HepG2 (cell line): ENCODE measurements around the gene SYNGR4. TPM values are rescaled to one million over a fixed set of nuclear protein-coding genes. Genes with fewer than 3 reads are reported as not detected.
A peak's percentile ranks its signal among the peaks of the same experiment; 100 is the strongest.

Source experiments
- ATF1 ChIP-seq: IDR thresholded peaks from 2 replicates; pipeline ENCODE4 v1.6.1; 2016; ENCODE audit warnings: mild to moderate bottlenecking, control low read depth
- CAMTA2 ChIP-seq: sonication (generic); formaldehyde crosslinking; IDR thresholded peaks from 2 replicates; pipeline ENCODE4 v1.4.0; 2020; ENCODE audit warnings: mild to moderate bottlenecking, missing genetic modification reagents, borderline replicate concordance
- CBX2 ChIP-seq, 2 experiments: fragments of 200-600 bp in 1 of 2; sonication (generic); formaldehyde crosslinking in 1 of 2; IDR thresholded peaks; 2 replicates each; pipeline versions ENCODE4 v1.7.0 to v1.8.1; 2018 to 2022; ENCODE audit warnings: low read depth in 2 of 2, low read length in 1 of 2, mild to moderate bottlenecking in 1 of 2, missing genetic modification reagents in 1 of 2
- CC2D1A ChIP-seq: sonication (generic); formaldehyde crosslinking; IDR thresholded peaks from 2 replicates; pipeline ENCODE4 v1.8.1; 2023; ENCODE audit warnings: mild to moderate bottlenecking, missing genetic modification reagents
- ELF4 ChIP-seq: sonication (generic); formaldehyde crosslinking; IDR thresholded peaks from 2 replicates; pipeline ENCODE4 v1.5.0; 2020; ENCODE audit warnings: missing genetic modification reagents, mild to moderate bottlenecking, moderate library complexity, borderline replicate concordance
- FOXP1 ChIP-seq, 2 experiments: fragments of 450-650 bp in 1 of 2; IDR thresholded peaks; 2 replicates each; pipeline ENCODE4 v1.6.1; 2017 to 2018; ENCODE audit warnings: antibody characterized with exemption in 1 of 2
- GLI4 ChIP-seq: sonication (generic); formaldehyde crosslinking; IDR thresholded peaks from 2 replicates; pipeline ENCODE4 v1.5.1; 2020; ENCODE audit warnings: missing genetic modification reagents, mild to moderate bottlenecking, moderate library complexity, borderline replicate concordance
- HNF4A ChIP-seq: sonication (generic); formaldehyde crosslinking; IDR thresholded peaks from 2 replicates; pipeline ENCODE4 v1.4.0; 2020; ENCODE audit warnings: missing genetic modification reagents
- IRF1 ChIP-seq: sonication (generic); formaldehyde crosslinking; IDR thresholded peaks from 2 replicates; pipeline ENCODE4 v1.4.0; 2020; ENCODE audit warnings: low read depth, mild to moderate bottlenecking, missing genetic modification reagents
- KLF11 ChIP-seq: IDR thresholded peaks from 2 replicates; pipeline ENCODE4 v1.6.1; 2016; ENCODE audit warnings: missing compliant biosample characterization
- MIXL1 ChIP-seq: IDR thresholded peaks from 2 replicates; pipeline ENCODE4 v1.6.1; 2016
- NFE2L1 ChIP-seq: sonication (generic); formaldehyde crosslinking; IDR thresholded peaks from 2 replicates; pipeline ENCODE4 v1.4.0; 2020; ENCODE audit warnings: missing genetic modification reagents, mild to moderate bottlenecking, borderline replicate concordance
- NFYC ChIP-seq: IDR thresholded peaks from 2 replicates; pipeline ENCODE4 v1.6.1; 2016; ENCODE audit warnings: missing genetic modification reagents, missing compliant biosample characterization
- NR2F6 ChIP-seq, 2 experiments: IDR thresholded peaks; 2 replicates each; pipeline ENCODE4 v1.6.1; 2016; ENCODE audit warnings: antibody characterized with exemption in 1 of 2, mild to moderate bottlenecking in 1 of 2
- PHB2 ChIP-seq: fragments of 450-650 bp; IDR thresholded peaks from 2 replicates; pipeline ENCODE4 v1.6.1; 2018; ENCODE audit not compliant: partially characterized antibody
- PREB ChIP-seq: sonication (generic); formaldehyde crosslinking; IDR thresholded peaks from 2 replicates; pipeline ENCODE4 v1.4.0; 2020; ENCODE audit warnings: missing genetic modification reagents
- RFX1 ChIP-seq: fragments of 450-650 bp; IDR thresholded peaks from 2 replicates; pipeline ENCODE4 v1.6.1; 2017
- SIX4 ChIP-seq: sonication (generic); formaldehyde crosslinking; IDR thresholded peaks from 2 replicates; pipeline ENCODE4 v1.4.0; 2020; ENCODE audit warnings: missing genetic modification reagents
- ZBTB3 ChIP-seq: sonication (generic); formaldehyde crosslinking; IDR thresholded peaks from 2 replicates; pipeline ENCODE4 v1.4.0; 2020; ENCODE audit warnings: low read depth, mild to moderate bottlenecking, moderate library complexity, missing genetic modification reagents, borderline replicate concordance
- ZNF142 ChIP-seq: sonication (generic); formaldehyde crosslinking; IDR thresholded peaks from 2 replicates; pipeline ENCODE4 v1.4.0; 2020; ENCODE audit warnings: missing genetic modification reagents
- ZNF205 ChIP-seq: IDR thresholded peaks from 2 replicates; pipeline ENCODE4 v1.6.1; 2018; ENCODE audit warnings: missing biosample characterization, missing genetic modification reagents
- ZNF207 ChIP-seq: fragments of 450-650 bp; IDR thresholded peaks from 2 replicates; pipeline ENCODE4 v1.6.1; 2016; ENCODE audit warnings: antibody characterized with exemption, borderline replicate concordance
- ZNF562 ChIP-seq: sonication (generic); formaldehyde crosslinking; IDR thresholded peaks from 2 replicates; pipeline ENCODE4 v1.8.0; 2022; ENCODE audit warnings: missing genetic modification reagents, borderline replicate concordance
- ZNF777 ChIP-seq: sonication (generic); formaldehyde crosslinking; IDR thresholded peaks from 2 replicates; pipeline ENCODE4 v1.4.0; 2020; ENCODE audit warnings: missing genetic modification reagents
- polyA plus RNA-seq, 8 experiments: library from polyadenylated mRNA; depleted of rRNA in 3 of 8; stranded (reverse) in 7 of 8; unstranded in 1 of 8; fragments of >200 nt; fragmentation: Illumina TruSeq in 4 of 8; extraction: Trizol in 4 of 8; gene quantifications; 2 replicates each; pipeline versions ENCODE4 v1.2.1 to v1.2.3, GENCODE V29; 2011 to 2016; ENCODE audit warnings: low read depth in 4 of 8, missing spikeins in 1 of 8, mixed read lengths in 1 of 8; ENCODE audit not compliant: insufficient read depth in 1 of 8
- total RNA-seq, 5 experiments: library from RNA; depleted of rRNA; stranded (reverse); fragments of >200 nt; fragmentation: Illumina TruSeq; extraction: Trizol; gene quantifications; 2 replicates each; pipeline ENCODE4 v1.2.3, GENCODE V29; 2016; ENCODE audit warnings: low read depth in 1 of 5

SYNGR4 gene
- total and polyA plus RNA-seq, 2 of the 13 experiments (the other 11 are each of a cell fraction or from before 2014, with no cell fraction given): not detected

- TF ChIP-seq IRF1: peak; percentile 37; the same call in 1 of the 2 replicates
- no peak for TF ChIP-seq CC2D1A (CRISPR knock-in tag)
- TF ChIP-seq SIX4: peak; percentile 20; the same call in 1 of the 2 replicates
- TF ChIP-seq ZNF562 (CRISPR knock-in tag): no peak
- no peak for TF ChIP-seq KLF11 (CRISPR knock-in tag)
- peak; percentile 69 for TF ChIP-seq ATF1 (CRISPR knock-in tag)
- TF ChIP-seq ZNF207: no peak
- TF ChIP-seq PREB (CRISPR knock-in tag): no peak
- no peak for TF ChIP-seq PHB2
- peak; percentile 91 for TF ChIP-seq MIXL1 (CRISPR knock-in tag)
- TF ChIP-seq NFE2L1 (CRISPR knock-in tag): 0 out of 2 replicates have a peak, but pooled peaks have one; percentile 65
- TF ChIP-seq RFX1: no peak
- TF ChIP-seq ZNF205 (CRISPR knock-in tag): peak; percentile 90
- TF ChIP-seq ZNF142: no peak
- no peak for TF ChIP-seq CBX2 (IDR thresholded peaks at IDR 0.05; ENCODE audit: low read depth, low read length)
- no peak for TF ChIP-seq CBX2 (CRISPR knock-in tag; IDR thresholded peaks at IDR 0.05; ENCODE audit: low read depth)
- no peak for TF ChIP-seq GLI4 (CRISPR knock-in tag)
- peak; percentile 70 for TF ChIP-seq HNF4A (CRISPR knock-in tag)
- TF ChIP-seq ZBTB3 (CRISPR knock-in tag): 0 out of 2 replicates have a peak, but pooled peaks have one; percentile 27
- 0 out of 2 replicates have a peak, but pooled peaks have one; percentile 7 for TF ChIP-seq FOXP1 (IDR thresholded peaks at IDR 0.05)
- TF ChIP-seq FOXP1 (CRISPR knock-in tag; IDR thresholded peaks at IDR 0.05): peak; percentile 82
- no peak for TF ChIP-seq NFYC
- TF ChIP-seq ELF4: no peak
- no peak for TF ChIP-seq ZNF777 (CRISPR knock-in tag)
- peak; percentile 100 for TF ChIP-seq NR2F6 (IDR thresholded peaks at IDR 0.05)
- peak; percentile 100 for TF ChIP-seq NR2F6 (CRISPR knock-in tag; IDR thresholded peaks at IDR 0.05)
- no peak for TF ChIP-seq CAMTA2 (CRISPR knock-in tag)
These were observed 9.7 kb upstream of the SYNGR4 start (continued) for GRCh38 chr19:48354332-48354992.
